ENCODE data around the gene ZBTB45.

ZBTB45 gene

GRCh38 chr19:58498316-58499020 is 21.1 kb downstream of the ZBTB45 start:
- peak; percentile 7; the same call in 2 of the 3 replicates for ATAC-seq
- no peak for TF ChIP-seq ARNTL (CRISPR knock-in tag; IDR thresholded peaks at IDR 0.05; ENCODE audit: borderline replicate concordance, low read depth)
- no peak for TF ChIP-seq CREB5 (CRISPR knock-in tag; IDR thresholded peaks at IDR 0.05; ENCODE audit: low read depth)
- no peak for TF ChIP-seq GLIS3 (CRISPR knock-in tag; IDR thresholded peaks at IDR 0.05)
- TF ChIP-seq TOX (CRISPR knock-in tag; IDR thresholded peaks at IDR 0.05; ENCODE audit: borderline replicate concordance): no peak
- no peak for TF ChIP-seq SNAI2 (CRISPR knock-in tag; IDR thresholded peaks at IDR 0.05)
- no peak for TF ChIP-seq ZFP30 (CRISPR knock-in tag; IDR thresholded peaks at IDR 0.05)
- TF ChIP-seq ZNF8 (CRISPR knock-in tag; IDR thresholded peaks at IDR 0.05): no peak
- no peak for TF ChIP-seq PATZ1 (CRISPR knock-in tag; IDR thresholded peaks at IDR 0.05; ENCODE audit: borderline replicate concordance)

GRCh38 chr19:58497634-58498170 is 21.9 kb downstream of the ZBTB45 start:
- ATAC-seq: no peak
- TF ChIP-seq POU6F1 (CRISPR knock-in tag; IDR thresholded peaks at IDR 0.05; ENCODE audit: borderline replicate concordance, low read depth) (no peak), ZFP3 (CRISPR knock-in tag; IDR thresholded peaks at IDR 0.05) (no peak), ZNF70 (CRISPR knock-in tag; IDR thresholded peaks at IDR 0.05) (no peak), ESRRG (CRISPR knock-in tag; IDR thresholded peaks at IDR 0.05) (no peak), TOX (CRISPR knock-in tag; IDR thresholded peaks at IDR 0.05; ENCODE audit: borderline replicate concordance) (no peak), GLIS3 (CRISPR knock-in tag; IDR thresholded peaks at IDR 0.05) (no peak), ZFP30 (CRISPR knock-in tag; IDR thresholded peaks at IDR 0.05) (no peak), ARNTL (CRISPR knock-in tag; IDR thresholded peaks at IDR 0.05; ENCODE audit: borderline replicate concordance, low read depth) (no peak), TCF4 (CRISPR knock-in tag; IDR thresholded peaks at IDR 0.05; ENCODE audit: borderline replicate concordance) (no peak), ZNF565 (CRISPR knock-in tag; conservative IDR thresholded peaks at IDR 0.05; ENCODE audit: low read depth) (no peak), PPARA (CRISPR knock-in tag; IDR thresholded peaks at IDR 0.05; ENCODE audit: borderline replicate concordance) (no peak), ISL1 (CRISPR knock-in tag; IDR thresholded peaks at IDR 0.05) (no peak), PATZ1 (CRISPR knock-in tag; IDR thresholded peaks at IDR 0.05; ENCODE audit: borderline replicate concordance) (no peak), ZC3H10 (CRISPR knock-in tag; IDR thresholded peaks at IDR 0.05) (no peak), TSHZ2 (CRISPR knock-in tag; IDR thresholded peaks at IDR 0.05) (no peak), BACH2 (CRISPR knock-in tag; IDR thresholded peaks at IDR 0.05; ENCODE audit: borderline replicate concordance) (no peak)

- no peak for TF ChIP-seq ARNTL (CRISPR knock-in tag; IDR thresholded peaks at IDR 0.05; ENCODE audit: borderline replicate concordance, low read depth)
- no peak for TF ChIP-seq CREB5 (CRISPR knock-in tag; IDR thresholded peaks at IDR 0.05; ENCODE audit: low read depth)
- ATAC-seq: no peak
Observed at GRCh38 chr19:58492265-58492664, 27.3 kb downstream of the ZBTB45 start.

Data from SK-N-SH treated with all-trans-retinoic acid at 6 μM for 48 hours (cell line).